Measurements from ENCODE around the gene TNK2.

DNA sequence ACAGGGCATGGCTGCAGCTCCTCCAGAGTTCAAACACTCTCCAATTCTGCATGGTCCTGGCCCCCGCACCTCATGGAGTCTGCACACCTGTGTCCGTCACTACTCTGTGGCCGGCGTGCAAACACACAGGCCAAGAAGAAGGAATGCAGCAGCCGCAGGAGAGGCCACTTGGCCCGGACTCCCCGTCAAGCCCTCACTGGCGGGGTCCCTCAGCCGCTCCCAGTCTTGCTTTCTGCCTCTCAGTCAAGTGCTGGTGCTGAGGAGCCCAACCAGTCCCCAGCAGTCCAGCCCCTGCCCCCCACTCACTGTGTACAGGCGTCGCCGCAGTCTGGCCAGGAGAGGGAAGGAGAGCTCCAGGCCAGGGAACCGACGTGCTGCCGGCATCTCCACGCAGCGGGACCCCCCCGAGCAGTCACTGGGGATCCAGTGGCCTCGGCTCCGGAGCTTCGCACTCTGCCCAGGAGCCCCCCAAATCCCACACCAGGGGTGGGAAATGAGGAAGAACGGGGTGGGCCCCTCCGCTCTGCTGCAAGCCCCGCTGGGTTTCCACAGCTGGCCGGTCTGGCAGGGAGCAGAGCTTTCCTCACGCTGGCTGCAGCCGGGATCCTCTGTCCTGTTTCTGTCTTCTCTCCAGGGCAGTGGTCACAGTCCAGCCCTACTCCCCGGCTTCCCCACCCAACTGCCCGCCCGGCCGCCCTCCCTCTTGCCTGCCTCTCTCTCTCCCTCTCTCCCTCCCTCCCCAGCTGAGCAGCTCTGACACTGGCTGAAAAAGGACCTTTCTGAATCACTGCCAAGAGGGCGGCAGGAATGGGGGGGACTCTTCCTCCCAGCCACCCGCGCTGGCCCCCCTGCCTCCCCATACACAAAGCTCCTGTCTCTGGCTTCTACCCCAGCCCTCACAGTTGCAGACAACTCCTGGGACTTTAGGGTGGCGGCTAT lies 16.0 kb downstream of the TNK2 start:
- TF ChIP-seq ZNF274 (IDR thresholded peaks at IDR 0.05; ENCODE audit: low read depth, low read length) (no peak), SUZ12 (IDR thresholded peaks at IDR 0.05; ENCODE audit: extremely low read depth, insufficient read depth, insufficient read length) (no peak)
